T follicular helper cell (primary cell): ENCODE results near the gene IMMP2L.
"Not testable (repeated sequence)": the region's sequence is repeated elsewhere in the genome, so short reads cannot be mapped to it uniquely, and the experiment has no call there.

Experiments
- DNase-seq: peaks from one replicate; pipeline ENCODE4 v3.0.0-alpha.2; 2020; ENCODE audit warnings: low read depth

IMMP2L gene

GRCh38 chr7:111508387-111508786 lies 53.9 kb downstream of the IMMP2L start:
- DNase-seq: no peak

- DNase-seq: not testable (repeated sequence)
Observed at GRCh38 chr7:111505422-111505821, 56.9 kb downstream of the IMMP2L start.

- DNase-seq: not testable (repeated sequence)
Observed at GRCh38 chr7:111501799-111502198, 60.5 kb downstream of the IMMP2L start.

- DNase-seq: no peak
Observed at GRCh38 chr7:111499027-111499426, 63.3 kb downstream of the IMMP2L start.

GRCh38 chr7:111498391-111499007 lies 63.8 kb downstream of the IMMP2L start:
- no peak for DNase-seq

GRCh38 chr7:111495173-111495810 lies 67.0 kb downstream of the IMMP2L start:
- DNase-seq: no peak

- DNase-seq: no peak
Observed at GRCh38 chr7:111492234-111492633, 70.1 kb downstream of the IMMP2L start.

- DNase-seq: no peak
Observed at GRCh38 chr7:111486472-111487142, 75.7 kb downstream of the IMMP2L start.

GRCh38 chr7:111485701-111486380 lies 76.5 kb downstream of the IMMP2L start:
- DNase-seq: no peak

- no peak for DNase-seq
Observed at GRCh38 chr7:111483078-111483477, 79.2 kb downstream of the IMMP2L start.

GRCh38 chr7:111477462-111478225 lies 84.6 kb downstream of the IMMP2L start:
- no peak for DNase-seq

- DNase-seq: no peak
Observed at GRCh38 chr7:111476586-111477293, 85.6 kb downstream of the IMMP2L start.

- DNase-seq: no peak
Observed at GRCh38 chr7:111475959-111476358, 86.3 kb downstream of the IMMP2L start.

GRCh38 chr7:111475419-111475748 lies 86.9 kb downstream of the IMMP2L start:
- DNase-seq: no peak

GRCh38 chr7:111474723-111475418 lies 87.4 kb downstream of the IMMP2L start:
- no peak for DNase-seq

GRCh38 chr7:111473449-111474198 lies 88.7 kb downstream of the IMMP2L start:
- no peak for DNase-seq

- no peak for DNase-seq
Observed at GRCh38 chr7:111470998-111471397, 91.3 kb downstream of the IMMP2L start.

GRCh38 chr7:111469894-111470293 lies 92.4 kb downstream of the IMMP2L start:
- not testable (repeated sequence) for DNase-seq

GRCh38 chr7:111465774-111466173 lies 96.5 kb downstream of the IMMP2L start:
- DNase-seq: not testable (repeated sequence)

- DNase-seq: no peak
Observed at GRCh38 chr7:111460695-111461094, 101.6 kb downstream of the IMMP2L start.
